ENCODE results near the gene MACO1.

DNA sequence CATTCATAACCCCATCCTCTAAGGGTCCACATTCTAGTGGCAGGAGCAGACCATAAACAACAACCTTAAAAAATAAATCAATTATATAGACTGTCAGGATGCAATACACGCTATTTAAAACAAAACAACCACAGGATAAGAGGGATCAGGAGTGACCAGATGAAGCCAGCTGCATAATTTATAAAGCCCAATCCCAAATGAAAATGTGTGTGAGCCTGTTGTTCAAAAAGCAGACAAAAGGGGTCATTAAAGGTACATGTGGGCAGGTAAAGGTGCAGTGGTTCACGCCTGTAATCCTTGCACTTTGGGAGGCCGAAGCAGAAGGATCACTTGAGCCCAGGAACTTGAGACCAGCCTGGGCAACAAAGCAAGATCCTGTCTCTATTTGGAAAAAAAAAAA lies 102.3 kb downstream of the MACO1 start:
- TF ChIP-seq CTCF (conservative IDR thresholded peaks at IDR 0.05; ENCODE audit: low read depth, low read length) (no peak), EZH2 (IDR thresholded peaks at IDR 0.05; ENCODE audit: borderline replicate concordance, low read depth, low read length, poor library complexity, severe bottlenecking) (no peak)
